Raji (cell line): ENCODE measurements around the gene CCNT2.

Experiments
- POLR2A ChIP-seq: IDR thresholded peaks from 2 replicates; pipeline ENCODE4 v1.6.1; 2011; ENCODE audit warnings: low read depth, low read length, control low read depth; ENCODE audit not compliant: insufficient read depth

CCNT2 gene

GRCh38 chr2:134999521-134999920 is 80.9 kb downstream of the CCNT2 start:
- no peak for TF ChIP-seq POLR2A

DNA sequence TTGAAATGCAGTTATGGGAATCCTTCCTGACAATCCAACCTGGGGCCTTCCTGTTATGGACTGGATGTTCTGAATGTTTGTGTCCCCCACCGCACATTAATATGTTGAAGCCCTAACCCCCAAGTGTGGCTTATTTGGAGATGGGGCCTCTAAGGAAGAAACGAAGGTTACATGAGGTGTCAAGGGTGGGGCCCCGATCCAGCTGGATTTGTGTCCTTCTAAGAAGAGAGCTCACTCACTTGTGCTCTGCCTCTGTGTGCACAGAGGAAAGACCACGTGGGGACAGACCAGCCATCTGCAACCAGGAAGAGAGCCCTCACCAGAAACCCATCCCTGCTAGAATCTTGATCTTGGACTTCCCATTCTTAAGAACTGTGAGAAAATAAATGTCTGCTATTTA is 84.2 kb downstream of the CCNT2 start:
- no peak for TF ChIP-seq POLR2A

DNA sequence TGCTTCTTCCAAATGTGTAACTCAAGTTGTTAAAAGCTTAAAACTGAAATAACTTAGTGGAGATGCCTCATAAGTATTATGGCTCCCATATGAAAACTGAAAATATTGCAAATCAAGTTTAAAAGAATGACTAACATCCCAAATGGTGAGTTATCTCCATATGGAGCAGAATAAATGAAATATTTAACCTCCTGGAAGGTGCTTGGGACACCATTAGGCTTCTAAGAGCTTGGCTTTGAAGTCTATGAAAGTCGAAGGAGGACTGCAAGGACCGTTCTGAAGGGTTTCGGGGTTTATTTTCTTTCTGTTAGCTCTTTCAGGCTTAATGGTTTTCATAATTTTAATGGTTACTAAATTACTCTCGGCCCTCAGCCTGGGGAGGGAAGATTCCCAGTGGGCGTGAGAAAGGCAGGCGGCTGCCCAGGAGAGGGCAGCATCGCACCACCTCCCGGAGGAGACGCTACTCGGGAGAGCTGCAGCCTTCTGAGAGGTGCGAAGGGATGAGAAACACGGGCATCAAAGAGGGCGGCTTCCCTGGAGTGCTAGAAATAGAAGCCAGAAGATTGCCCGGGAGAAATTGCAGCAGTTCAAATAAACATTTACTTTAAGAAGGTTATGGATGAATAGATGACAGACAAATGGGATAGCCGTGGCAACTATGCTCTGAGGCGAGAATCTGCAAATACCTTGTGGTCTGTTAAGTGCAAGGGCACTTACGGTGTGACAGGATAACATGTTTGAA is 85.6 kb downstream of the CCNT2 start:
- no peak for TF ChIP-seq POLR2A

- no peak for TF ChIP-seq POLR2A
These were observed 87.1 kb downstream of the CCNT2 start for GRCh38 chr2:135005753-135006152.
